Activated CD4-positive, CD25-positive, alpha-beta regulatory T cell (primary cell): ENCODE data around the gene HAGHL.

Experiments used
- DNase-seq, 4 experiments: peaks; one replicate each; lab custom pipeline; 2025; lab: John Stamatoyannopoulos, UW

HAGHL gene

DNA sequence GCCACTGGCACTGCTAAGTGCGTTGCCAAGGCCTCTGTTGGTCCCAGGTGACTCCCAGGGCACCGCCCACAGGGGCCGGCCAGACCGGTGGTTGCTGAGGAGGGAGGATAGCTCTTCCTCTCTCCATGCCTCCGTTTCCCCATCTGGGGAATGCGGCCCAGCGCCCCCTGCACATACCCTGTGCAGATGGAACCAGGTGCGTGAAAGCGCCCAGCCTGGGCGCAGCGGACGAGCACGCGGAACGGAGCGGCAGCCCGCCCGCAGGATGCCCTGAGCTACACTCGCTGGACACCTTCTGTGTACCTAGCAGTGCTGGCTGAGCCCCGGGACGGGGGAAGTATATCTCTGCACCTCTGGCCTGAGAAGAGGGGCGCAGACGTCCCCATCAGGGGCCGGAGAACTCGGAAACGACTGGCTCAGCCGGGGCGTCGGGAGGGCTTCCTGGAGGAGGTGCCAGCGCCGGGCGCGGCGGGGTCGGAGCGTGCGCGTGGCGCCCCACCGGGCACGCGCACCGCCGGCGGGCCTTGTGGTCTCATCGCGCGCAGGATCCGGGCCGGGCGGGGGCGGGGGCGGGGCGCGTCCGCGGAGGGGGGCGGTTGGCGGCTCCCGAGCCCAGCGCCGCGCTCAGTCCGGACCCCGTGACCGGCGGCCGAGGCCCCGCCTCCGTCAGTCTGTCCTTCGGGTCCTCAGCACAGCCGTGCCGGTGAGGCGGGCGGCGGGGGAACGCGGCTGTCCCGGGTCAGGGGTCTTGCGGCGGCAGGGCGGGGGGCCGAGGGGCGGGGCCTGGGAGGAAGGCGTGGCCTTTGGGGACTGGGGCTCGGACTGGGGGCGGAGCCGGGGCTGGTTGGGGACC, at the start of gene HAGHL, which contains the start of gene CCDC78:
TSS of gene HAGHL (plus strand) at position 669 of the 853 bp plus-strand sequence. CDS start 404 bp downstream, outside the sequence.
TSS of gene CCDC78 (minus strand) at position 6 of the 853 bp plus-strand sequence. CDS start 76 bp downstream, outside the sequence.
- peak in 3 of 4 experiments; percentile 42 to 52 (median 49) for DNase-seq

GRCh38 chr16:677316-678190, 49.4 kb upstream of the HAGHL start:
- DNase-seq, result no peak

- no peak for DNase-seq
Observed at GRCh38 chr16:678209-678857, 48.6 kb upstream of the HAGHL start.

DNA sequence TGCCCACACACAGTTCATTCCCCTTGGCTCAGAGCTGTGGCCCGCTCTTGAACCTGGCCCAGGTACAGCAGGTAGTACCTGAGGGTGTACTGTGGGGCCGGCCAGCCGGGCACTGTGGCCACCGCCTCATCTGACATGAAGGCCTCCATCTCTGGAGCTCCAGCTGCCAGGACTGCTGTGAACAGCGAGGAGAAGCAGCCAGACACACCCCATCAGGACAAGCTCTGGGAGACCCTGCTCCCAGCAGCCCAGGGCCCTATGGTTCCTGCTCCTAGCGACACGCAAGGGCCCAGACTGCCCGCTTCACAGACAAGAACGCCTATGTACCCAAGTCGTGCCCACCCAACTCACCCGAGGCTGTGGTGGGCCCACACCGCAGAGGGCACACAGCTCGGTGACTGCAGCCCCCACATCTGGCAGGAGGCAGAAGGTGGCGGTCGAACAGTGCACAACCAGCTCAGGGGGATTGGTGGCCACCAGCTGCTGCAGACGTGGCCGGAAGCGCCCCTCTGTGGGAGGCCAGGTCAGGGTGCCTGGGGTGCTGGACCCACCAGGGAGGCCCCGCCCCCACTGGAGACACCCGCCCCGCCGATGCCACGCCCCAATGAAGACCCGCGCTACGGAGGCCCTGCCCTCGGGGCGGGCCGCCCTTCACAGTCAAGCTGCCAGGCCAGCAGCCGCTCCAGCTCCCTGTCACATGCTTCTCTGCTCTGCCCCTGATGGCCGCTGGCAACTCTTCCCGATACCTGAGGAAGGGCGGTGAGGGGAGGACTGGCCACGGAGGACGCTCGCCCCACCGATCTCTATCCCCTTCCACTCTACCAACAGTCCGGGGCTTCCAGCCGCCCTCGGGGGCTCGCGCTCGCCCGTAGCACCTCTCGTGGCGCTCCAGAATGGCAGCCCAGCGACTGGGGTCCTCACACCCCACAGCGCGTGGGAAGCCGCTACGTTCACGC, 47.8 kb upstream of the HAGHL start:
- no peak for DNase-seq

GRCh38 chr16:679814-680624, 46.9 kb upstream of the HAGHL start, which contains the start of gene STUB1:
TSS of gene STUB1 (plus strand) at chr16:680410. CDS start at chr16:680526, 116 bp downstream.
- DNase-seq, result peak; percentile 89 to 95 (median 94)

DNA sequence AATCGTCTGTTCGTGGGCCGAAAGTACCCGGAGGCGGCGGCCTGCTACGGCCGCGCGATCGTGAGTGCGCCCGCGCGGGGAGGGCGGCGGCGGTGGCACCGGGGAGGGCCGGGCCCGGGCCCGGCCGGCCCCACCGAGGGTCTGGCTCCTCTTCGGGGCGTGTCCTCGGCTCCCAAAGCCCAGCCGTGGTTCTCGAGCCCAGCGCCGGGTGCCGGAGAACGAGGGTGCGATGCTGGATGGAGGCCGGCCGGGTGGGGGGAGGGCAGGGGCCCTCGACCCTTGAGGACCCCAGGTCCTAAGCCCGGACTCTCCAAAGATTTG, 46.3 kb upstream of the HAGHL start:
- no peak for DNase-seq

DNA sequence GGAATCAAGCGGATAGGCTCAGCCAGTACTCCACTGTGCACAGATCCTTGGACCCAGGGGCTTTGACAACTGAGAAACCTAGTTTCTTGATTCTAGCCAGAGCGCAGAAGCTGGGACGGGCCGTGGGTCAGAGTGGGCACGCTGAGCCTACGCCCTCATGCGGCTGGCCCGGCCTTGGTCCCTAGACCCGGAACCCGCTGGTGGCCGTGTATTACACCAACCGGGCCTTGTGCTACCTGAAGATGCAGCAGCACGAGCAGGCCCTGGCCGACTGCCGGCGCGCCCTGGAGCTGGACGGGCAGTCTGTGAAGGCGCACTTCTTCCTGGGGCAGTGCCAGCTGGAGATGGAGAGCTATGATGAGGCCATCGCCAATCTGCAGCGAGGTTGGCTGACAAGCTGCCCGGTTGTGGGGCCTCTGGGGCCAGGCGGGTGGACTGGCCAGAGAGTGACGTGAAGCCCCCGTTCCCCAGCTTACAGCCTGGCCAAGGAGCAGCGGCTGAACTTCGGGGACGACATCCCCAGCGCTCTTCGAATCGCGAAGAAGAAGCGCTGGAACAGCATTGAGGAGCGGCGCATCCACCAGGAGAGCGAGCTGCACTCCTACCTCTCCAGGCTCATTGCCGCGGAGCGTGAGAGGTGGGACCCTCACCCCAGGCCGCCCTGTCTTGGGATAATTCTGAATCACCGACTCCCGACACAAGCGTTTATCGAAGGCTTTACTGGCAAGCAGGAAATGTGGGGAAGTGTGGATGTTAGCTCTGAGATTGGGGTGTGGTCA, 45.8 kb upstream of the HAGHL start:
- no peak for DNase-seq

- DNase-seq, result no peak
Observed at GRCh38 chr16:681746-682427, 45.0 kb upstream of the HAGHL start.

DNA sequence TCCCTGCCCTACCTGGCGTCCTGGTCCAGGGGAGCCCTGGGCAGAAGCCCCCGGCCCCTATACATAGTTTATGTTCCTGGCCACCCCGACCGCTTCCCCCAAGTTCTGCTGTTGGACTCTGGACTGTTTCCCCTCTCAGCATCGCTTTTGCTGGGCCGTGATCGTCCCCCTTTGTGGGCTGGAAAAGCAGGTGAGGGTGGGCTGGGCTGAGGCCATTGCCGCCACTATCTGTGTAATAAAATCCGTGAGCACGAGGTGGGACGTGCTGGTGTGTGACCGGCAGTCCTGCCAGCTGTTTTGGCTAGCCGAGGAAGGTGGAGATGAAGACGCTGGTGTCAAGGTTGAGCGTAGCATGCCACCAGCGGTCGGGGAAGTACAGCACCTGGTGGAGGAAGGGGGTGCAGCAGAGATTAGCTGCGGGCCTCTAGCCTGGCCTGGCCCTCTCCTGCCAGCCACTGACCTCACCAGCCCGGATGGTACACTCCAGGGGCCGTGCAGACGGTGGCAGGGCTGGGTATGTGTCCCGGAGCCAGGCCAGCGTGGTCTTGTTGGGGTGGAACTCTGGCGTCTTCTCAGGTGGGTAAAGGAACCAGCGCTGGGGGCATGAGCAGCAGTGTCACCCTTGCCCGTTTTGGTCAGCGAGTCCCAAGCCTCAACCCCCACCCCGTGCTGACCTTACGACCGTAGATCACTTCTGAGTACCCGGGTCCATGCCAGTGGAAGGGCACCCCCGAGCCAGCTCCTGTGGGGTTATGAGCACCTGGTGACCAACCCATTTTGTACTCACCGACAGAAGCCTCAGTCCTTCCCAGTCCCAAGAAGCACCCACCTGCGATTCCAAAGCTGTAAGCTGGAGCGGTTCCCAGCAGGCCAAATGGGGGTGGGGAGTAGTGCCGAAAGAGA, 44.2 kb upstream of the HAGHL start:
- DNase-seq, result no peak

DNA sequence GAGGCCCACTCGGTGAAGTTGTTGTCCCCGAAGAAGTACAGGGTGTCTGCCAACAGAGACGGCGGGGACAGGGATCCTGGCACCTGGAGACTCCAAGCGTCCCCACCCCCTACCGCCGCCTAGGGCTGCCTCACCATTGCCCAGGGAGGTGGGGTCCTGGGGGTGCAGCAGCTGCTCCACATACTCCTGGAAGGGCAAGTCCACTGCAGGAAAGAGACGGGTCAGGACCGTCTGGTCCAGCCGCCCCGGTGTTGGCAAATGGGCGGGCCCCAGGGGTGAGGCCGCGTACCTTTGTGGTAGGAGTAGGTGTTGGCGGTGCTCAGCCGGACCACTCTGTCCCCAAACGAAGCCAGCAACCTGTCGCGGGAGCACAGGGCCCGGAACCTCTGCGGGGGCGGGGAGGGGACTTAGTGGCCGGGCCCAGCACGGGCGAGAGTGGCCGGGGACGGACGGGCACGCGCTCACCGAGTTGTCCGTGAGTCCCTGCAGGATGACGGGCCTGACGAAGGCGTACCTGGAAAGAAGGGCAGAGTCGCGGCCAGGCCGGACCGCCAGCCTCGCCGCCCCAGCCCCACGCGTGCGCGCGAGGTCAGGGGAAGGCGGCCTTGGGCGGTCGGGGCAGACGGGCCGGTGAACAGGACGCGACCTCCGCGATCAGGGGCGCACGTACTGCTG, 43.4 kb upstream of the HAGHL start:
- DNase-seq, result no peak

- peak; percentile 89 to 95 (median 94) for DNase-seq
Observed at GRCh38 chr16:684071-684794, 42.7 kb upstream of the HAGHL start, which contains the start of gene JMJD8. TSS of gene JMJD8 (minus strand) at chr16:684334. CDS start at chr16:684319, 15 bp downstream.

DNA sequence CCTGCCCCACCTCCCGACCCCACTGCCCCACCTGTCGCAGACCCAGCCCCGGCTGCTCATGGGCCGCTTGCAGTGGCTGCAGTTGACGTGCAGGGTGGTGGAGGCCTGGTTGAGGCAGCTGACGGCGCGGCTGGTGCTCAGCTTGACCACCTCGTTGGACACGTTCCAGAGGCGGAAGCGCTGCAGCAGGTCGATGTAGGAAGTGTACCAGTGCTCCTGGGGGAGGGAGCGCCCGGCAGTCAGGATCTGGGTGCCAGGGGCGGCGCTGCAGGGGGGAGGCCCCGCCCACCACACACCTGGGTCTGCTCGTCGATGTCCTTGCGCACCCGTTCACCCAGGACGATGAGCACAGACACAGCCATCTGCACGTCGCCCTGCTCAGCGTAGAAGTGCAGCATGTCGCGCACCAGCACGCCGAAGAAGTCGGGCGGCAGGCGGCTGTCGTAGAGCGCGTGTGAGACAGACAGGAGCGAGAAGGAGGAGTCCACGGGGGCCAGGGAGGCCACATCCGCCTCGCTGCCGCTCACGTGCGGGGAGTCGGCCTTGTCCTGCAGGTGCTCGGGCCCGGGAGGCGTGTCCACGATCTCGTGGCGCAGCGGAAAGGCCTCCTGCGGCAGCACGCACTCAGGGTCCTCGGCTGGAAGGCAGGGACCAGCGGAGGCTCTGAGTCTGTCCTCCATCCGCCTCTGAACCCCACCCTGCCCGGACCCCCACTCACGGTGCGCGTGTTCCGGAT, 41.8 kb upstream of the HAGHL start:
- DNase-seq, result no peak

DNA sequence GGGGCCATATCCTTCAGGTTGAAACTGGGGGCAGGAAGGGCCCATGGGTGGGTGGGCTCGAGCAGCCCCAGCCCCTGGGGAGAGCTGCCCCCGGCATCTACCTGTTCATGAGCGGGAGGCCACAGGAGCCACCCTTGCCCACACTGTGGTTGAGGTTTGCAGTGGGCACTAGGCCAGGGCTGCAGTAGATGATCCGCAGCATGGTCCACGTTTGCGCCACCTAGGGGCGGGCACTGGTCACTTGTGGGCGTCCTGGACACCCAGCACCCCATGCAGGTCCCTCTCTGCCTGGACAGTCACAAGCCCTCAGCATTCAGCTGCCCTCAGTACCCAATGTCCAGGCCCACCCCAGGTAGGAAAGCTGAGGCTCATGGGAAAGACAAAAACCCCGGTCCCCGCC, 40.9 kb upstream of the HAGHL start:
- no peak for DNase-seq

GRCh38 chr16:686459-687260, 40.2 kb upstream of the HAGHL start:
- DNase-seq, result no peak

- DNase-seq, result no peak
Observed at GRCh38 chr16:687499-687898, 39.4 kb upstream of the HAGHL start.
